IPS-18c (cell line): ENCODE data around the gene MRPL11.

ENCODE experiments used
- H3K4me3 ChIP-seq: 2 replicates; pipeline ENCODE4 v1.7.0; 2013; ENCODE audit warnings: low read depth, mild to moderate bottlenecking, low read length, moderate library complexity; ENCODE audit not compliant: insufficient read depth
- H3K9me3 ChIP-seq: one replicate; pipeline ENCODE4 v1.6.1; 2013; ENCODE audit warnings: mild to moderate bottlenecking, low read length, moderate library complexity; ENCODE audit not compliant: control insufficient read depth, insufficient read depth

Gene MRPL11

DNA sequence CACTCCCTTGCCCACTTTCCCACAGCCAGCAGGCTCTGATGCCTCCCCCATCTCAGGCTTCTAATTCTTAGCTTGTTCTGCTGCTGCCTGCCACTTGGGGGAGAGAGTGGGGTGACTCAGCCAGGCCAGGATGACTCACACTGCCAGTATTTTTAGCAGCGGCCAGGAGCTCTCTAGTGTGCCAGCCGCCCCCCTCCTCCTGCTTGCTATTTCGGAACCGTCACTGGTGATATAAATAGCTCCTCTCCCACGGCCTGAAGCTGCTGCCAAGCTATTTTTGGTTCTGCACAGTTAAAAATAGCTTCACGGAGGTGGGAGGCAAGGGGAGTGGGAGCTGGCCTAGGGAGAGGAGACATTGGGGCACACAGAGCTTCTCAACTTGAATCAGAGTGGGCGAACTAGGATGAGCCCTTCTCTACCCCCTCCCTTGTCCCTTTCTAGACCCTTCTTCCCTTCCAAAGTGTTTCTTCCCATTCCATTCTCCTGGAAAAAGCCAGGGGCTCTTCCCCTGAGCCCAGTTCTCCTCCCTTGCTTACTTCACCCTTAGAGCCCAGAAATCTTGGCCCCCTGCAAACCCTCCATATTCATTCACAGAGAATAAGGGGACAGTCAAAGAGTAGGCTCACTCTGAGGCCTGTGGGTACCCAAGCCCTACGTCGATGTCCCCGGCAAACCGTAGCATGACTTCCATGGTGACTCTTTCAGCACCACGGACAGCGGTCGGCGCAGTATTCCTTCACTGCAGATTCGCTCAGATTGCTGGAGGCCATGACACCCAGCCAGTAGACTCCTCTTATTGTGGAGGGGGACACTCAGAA is 20.3 kb downstream of the MRPL11 start:
- Histone ChIP-seq H3K4me3 (no peak overlapping the region), H3K9me3 (no peaks in the 10 kb centered on the region)

GRCh38 chr11:66417000-66417399 is 21.6 kb downstream of the MRPL11 start:
- no peak overlapping the region for H3K4me3 ChIP-seq
- no peaks in the 10 kb centered on the region for H3K9me3 ChIP-seq

GRCh38 chr11:66415423-66415822 is 23.2 kb downstream of the MRPL11 start:
- no peaks in the 10 kb centered on the region for H3K9me3 ChIP-seq
- no peak overlapping the region for H3K4me3 ChIP-seq

GRCh38 chr11:66414120-66414934 is 24.3 kb downstream of the MRPL11 start:
- H3K4me3 ChIP-seq = peak overlapping the region; percentile 9; the same call in 1 of the 2 replicates
- H3K9me3 ChIP-seq = no peaks in the 10 kb centered on the region

DNA sequence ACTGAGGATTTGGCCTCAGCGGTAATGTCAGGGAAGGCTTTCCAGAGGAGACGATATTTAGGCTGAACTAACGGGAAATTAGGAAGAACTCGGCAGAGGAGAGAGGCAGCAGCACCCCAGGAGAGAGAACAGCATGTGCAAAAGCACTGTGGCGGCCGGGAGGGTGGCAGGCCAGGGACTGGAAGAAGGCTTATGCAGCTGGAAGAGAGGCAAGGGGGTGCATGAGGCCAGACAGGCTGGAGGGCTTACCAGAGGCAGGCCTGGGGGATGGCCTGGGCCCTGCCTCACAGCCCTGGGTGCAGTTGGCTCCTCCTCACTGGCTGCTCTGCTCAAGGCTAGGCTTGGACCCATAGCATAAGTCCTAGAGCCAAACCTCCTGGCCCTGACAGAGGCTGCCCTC is 25.5 kb downstream of the MRPL11 start:
- no peak overlapping the region for H3K4me3 ChIP-seq
- H3K9me3 ChIP-seq = no peaks in the 10 kb centered on the region

DNA sequence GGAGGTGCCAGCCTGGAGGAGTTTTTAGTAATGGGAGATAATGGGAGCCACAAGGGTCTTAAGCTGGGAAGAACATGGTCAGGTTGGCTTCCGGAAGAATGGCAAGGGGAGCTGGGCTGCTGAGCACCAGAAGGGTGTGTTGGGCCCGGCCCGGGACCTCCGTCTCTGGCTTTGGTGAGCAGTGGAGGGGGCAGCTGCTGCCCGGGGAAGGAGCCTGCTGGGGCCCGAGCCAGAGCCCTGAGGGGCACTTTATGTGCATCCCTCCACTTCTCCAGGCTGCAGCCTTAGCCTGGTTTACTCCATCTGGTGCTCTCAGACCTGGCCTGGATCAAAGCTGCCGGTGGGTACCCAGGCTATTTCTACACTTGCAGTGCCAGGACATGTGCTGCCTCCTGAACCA is 26.5 kb downstream of the MRPL11 start:
- Histone ChIP-seq H3K4me3 (no peak overlapping the region), H3K9me3 (no peaks in the 10 kb centered on the region)

DNA sequence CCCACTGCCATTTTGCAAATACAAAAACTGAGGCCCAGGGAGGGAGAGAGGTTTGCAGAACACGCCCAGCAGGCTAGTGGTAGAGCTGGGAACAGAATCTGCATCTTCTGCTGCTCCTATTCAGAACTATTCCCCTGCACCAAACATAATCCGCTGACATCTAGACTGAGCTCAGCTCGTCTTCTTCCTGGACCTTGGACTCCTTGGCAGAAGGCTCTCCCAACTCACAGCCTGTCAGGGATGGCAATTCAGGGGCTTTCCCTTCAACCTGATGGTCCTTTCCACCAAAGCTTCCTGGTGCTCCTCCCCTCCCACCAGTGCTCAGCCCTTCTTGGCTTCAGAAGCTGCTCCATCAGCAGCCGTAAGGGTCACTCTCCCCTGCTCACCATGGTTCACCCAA is 27.3 kb downstream of the MRPL11 start:
- no peak overlapping the region for H3K4me3 ChIP-seq
- no peaks in the 10 kb centered on the region for H3K9me3 ChIP-seq

DNA sequence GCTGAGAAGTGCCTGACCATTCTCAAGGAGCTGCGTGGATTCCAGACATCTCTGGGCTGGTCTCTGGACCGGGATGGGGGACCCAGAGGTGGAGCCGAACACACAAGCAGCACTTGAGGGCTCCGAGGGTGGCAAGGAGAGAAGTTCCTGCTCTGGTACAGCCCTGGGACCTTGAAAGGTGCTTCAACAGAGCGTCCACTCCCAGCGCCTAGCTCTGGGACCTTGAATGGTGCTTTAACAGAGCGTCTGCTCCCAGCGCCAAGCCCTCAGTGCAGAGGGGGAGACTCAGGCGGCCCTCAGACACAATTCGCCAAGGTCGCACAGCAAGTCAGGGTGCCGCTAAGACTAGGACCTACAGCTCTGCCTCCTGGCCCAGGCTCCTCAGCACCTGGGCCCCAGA is 28.5 kb downstream of the MRPL11 start:
- Histone ChIP-seq H3K4me3 (no peak overlapping the region), H3K9me3 (no peaks in the 10 kb centered on the region)

- Histone ChIP-seq H3K4me3 (no peak overlapping the region), H3K9me3 (no peaks in the 10 kb centered on the region)
Observed at GRCh38 chr11:66409226-66409625, 29.4 kb downstream of the MRPL11 start.

DNA sequence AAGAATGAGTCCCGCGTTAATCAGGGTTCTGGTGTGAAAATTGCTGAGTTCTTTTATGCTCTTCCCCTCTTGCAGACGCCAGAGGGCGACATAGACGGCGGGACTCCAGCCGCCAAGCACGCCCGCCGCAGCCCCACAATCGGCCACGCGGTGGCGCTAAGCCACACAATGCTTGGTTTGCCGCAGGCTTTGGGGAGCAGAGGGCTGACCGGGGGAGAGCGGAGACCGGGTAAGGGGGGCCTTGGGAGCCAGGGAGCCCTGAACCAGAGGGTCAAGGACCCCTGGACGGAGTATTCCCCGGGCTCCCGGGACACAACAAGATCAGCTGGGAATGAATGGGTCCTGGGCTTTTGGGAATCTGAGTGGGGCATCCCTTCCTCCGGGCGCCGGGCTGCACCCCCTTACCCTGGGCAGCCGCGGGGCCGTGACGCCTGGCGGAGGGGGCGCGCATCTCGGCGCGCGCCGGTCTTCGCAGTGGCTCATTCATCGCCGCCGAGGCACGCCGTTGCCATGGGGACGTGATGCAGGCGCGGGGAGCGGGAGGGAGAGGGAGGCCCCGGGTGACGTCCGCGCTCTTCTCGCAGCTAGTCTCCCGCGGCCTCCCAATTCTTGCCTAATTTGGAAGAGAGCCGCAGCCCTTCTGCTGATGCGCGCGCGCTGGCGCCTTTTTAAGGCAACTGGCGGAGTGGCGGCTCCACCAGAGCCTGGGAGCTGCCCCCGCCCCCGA is 30.0 kb downstream of the MRPL11 start:
- peak overlapping the region; percentile 58; the same call in 1 of the 2 replicates for H3K4me3 ChIP-seq
- H3K9me3 ChIP-seq = no peaks in the 10 kb centered on the region

DNA sequence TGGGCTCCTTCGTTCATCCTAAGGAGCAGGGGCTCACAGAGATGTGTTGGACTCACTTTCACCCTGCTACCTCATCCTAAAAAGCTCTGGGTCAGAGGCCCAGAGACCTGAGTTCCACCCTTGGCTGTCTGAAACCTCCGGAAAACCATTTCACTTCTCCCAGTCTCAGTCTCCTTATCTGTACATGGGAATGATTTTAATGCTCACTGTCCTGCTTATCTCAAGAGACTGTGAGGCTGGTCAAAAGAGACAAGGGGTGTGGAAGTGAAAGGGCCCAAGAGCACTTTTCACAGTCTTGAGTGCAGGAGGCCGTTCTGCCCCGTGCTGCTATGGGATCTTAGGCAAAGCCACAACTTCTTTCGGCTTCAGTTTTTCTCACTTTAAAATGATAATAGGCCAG is 31.0 kb downstream of the MRPL11 start:
- H3K4me3 ChIP-seq = no peak overlapping the region

GRCh38 chr11:66393954-66394353 is 44.7 kb downstream of the MRPL11 start:
- H3K9me3 ChIP-seq = no peaks in the 10 kb centered on the region

More for the DNA sequence above, 31.0 kb downstream of the MRPL11 start:
- no peaks in the 10 kb centered on the region for H3K9me3 ChIP-seq

GRCh38 chr11:66391322-66391721 is 47.3 kb downstream of the MRPL11 start:
- H3K4me3 ChIP-seq = no peak overlapping the region
- H3K9me3 ChIP-seq = no peaks in the 10 kb centered on the region

More at GRCh38 chr11:66393954-66394353, 44.7 kb downstream of the MRPL11 start:
- no peak overlapping the region for H3K4me3 ChIP-seq

DNA sequence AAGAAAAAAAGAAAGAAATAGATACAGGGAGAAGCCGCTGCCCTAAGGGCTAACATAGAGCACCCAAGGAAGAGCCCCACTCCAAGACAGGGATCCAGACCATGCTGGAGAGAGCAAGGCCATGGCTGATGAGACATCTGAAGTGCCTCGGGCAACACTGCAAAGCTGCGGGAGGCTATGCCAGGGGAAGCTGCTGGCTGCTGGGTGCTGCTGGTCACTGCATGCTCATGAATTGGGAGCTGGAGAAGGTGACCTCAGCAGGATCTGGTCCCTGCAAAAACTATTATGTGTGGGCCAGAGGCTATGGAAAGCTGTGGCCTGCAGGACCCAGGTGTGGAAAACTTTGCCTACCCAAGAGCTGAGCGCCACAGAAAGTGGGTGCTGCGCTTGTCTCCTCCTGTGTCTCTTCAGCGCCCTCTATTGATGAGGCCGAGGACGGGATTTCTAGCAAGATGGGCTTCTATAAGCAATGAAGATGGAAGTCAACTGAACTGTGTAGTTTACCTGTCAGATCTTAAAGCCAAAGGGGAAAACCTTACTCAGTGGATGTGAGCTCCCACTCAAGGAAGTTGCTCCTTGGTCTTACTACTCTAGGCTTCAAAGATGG is 49.8 kb downstream of the MRPL11 start:
- H3K4me3 ChIP-seq = no peak overlapping the region
- no peaks in the 10 kb centered on the region for H3K9me3 ChIP-seq

GRCh38 chr11:66386171-66387069 is 52.2 kb downstream of the MRPL11 start:
- no peak overlapping the region; the same call in 1 of the 2 replicates for H3K4me3 ChIP-seq
- no peaks in the 10 kb centered on the region for H3K9me3 ChIP-seq
